H1 (cell line): ENCODE data around the gene FTCDNL1. TPM values are rescaled to one million over a fixed set of nuclear protein-coding genes. Genes with fewer than 3 reads are reported as not detected.

Source experiments
- CTCF ChIA-PET: fragments of 300-600 bp; sonication (Branson Sonifier 250); formaldehyde crosslinking; loops from one replicate; lab custom pipeline; 2021; ENCODE audit not compliant: partially characterized antibody; lab: Charles Lee
- POLR2A ChIA-PET: fragments of 300-600 bp; sonication (Branson Sonifier 250); formaldehyde crosslinking; loops from one replicate; lab custom pipeline; 2021; ENCODE audit warnings: inconsistent platforms; ENCODE audit not compliant: partially characterized antibody; lab: Charles Lee
- DNase-seq, 2 experiments: peaks; one replicate each; pipeline versions ENCODE4 v3.0.0 to v3.0.0-alpha.2; 2010 to 2022; ENCODE audit warnings: low spot score in 2 of 2, low read depth in 1 of 2, mixed read lengths in 1 of 2
- FAIRE-seq: peaks from 2 replicates; lab custom pipeline; 2011; peaks lifted over from hg19 to GRCh38; lab: Jason Lieb, UNC
- H2AFZ ChIP-seq: 2 replicates; pipeline ENCODE4 v1.8.1; 2012; ENCODE audit warnings: low read length, inconsistent platforms
- H2AK5ac ChIP-seq: 2 replicates; pipeline ENCODE4 v1.6.1; 2013; ENCODE audit warnings: low read depth, low read length
- H2BK120ac ChIP-seq: replicated peaks from 2 replicates; pipeline ENCODE3; 2013; ENCODE audit warnings: low read depth, low read length, inconsistent platforms
- H2BK12ac ChIP-seq: 2 replicates; pipeline ENCODE4 v1.6.1; 2013; ENCODE audit warnings: low read depth, low read length
- H2BK15ac ChIP-seq: 2 replicates; pipeline ENCODE4 v1.6.1; 2013; ENCODE audit warnings: low read length
- H2BK20ac ChIP-seq: 2 replicates; pipeline ENCODE4 v1.6.1; 2013; ENCODE audit warnings: low read length
- H2BK5ac ChIP-seq: 2 replicates; pipeline ENCODE4 v1.6.1; 2013; ENCODE audit warnings: low read depth, low read length
- H3K14ac ChIP-seq: 2 replicates; pipeline ENCODE4 v1.6.1; 2013; ENCODE audit warnings: inconsistent platforms; ENCODE audit not compliant: insufficient read length
- H3K18ac ChIP-seq: 2 replicates; pipeline ENCODE4 v1.6.1; 2013; ENCODE audit warnings: low read length; ENCODE audit errors: extremely low read depth
- H3K23ac ChIP-seq: 2 replicates; pipeline ENCODE4 v1.6.1; 2013; ENCODE audit warnings: inconsistent platforms; ENCODE audit not compliant: insufficient read length
- H3K23me2 ChIP-seq: 2 replicates; pipeline ENCODE4 v1.6.1; 2013; ENCODE audit warnings: low read depth, low read length
- H3K27ac ChIP-seq: 2 replicates; pipeline ENCODE4 v1.6.1; 2011; ENCODE audit warnings: low read depth, low read length, inconsistent platforms
- H3K27me3 ChIP-seq, 4 experiments: replicated peaks in 1 of 4; 1 replicate in 1 of 4; 2 replicates in 3 of 4; pipeline versions ENCODE4 v1.6.1 to v1.8.1; 2011 to 2013; ENCODE audit warnings: low read length in 3 of 4, mild to moderate bottlenecking in 3 of 4, inconsistent platforms in 2 of 4, mixed read lengths in 2 of 4, moderate library complexity in 1 of 4; ENCODE audit not compliant: control insufficient read depth in 3 of 4, insufficient read depth in 3 of 4; ENCODE audit errors: extremely low read depth in 1 of 4
- H3K36me3 ChIP-seq, 4 experiments: 2 replicates each; pipeline versions ENCODE4 v1.6.1 to v1.8.1; 2011 to 2013; ENCODE audit warnings: mild to moderate bottlenecking in 4 of 4, low read length in 3 of 4, moderate library complexity in 2 of 4, control low read depth in 1 of 4, inconsistent platforms in 1 of 4; ENCODE audit not compliant: insufficient read depth in 4 of 4, control insufficient read depth in 2 of 4
- H3K4ac ChIP-seq: replicated peaks from 2 replicates; pipeline ENCODE3; 2013; ENCODE audit warnings: low read length, low read depth, mixed read lengths, inconsistent platforms; ENCODE audit not compliant: insufficient read length
- H3K4me1 ChIP-seq, 4 experiments: replicated peaks in 1 of 4; 1 replicate in 1 of 4; 2 replicates in 3 of 4; pipeline versions ENCODE4 v1.6.1 to v1.8.1; 2011 to 2013; ENCODE audit warnings: low read length in 3 of 4, inconsistent platforms in 2 of 4, mixed read lengths in 1 of 4; ENCODE audit not compliant: insufficient read depth in 4 of 4, control insufficient read depth in 3 of 4
- H3K4me2 ChIP-seq, 2 experiments: 2 replicates each; pipeline versions ENCODE4 v1.6.1 to v1.8.1; 2011 to 2013; ENCODE audit warnings: low read depth in 2 of 2, low read length in 2 of 2, control low read depth in 1 of 2, inconsistent platforms in 1 of 2, mild to moderate bottlenecking in 1 of 2; ENCODE audit not compliant: insufficient read depth in 1 of 2
- H3K4me3 ChIP-seq, 4 experiments: fragments of 200-600, 300-600 bp in 1 of 4; sonication (generic), shearing (Covaris generic), sonication (Bioruptor Twin) in 1 of 4; 2 replicates each; pipeline versions ENCODE4 v1.5.1 to v1.8.1; 2011 to 2016; ENCODE audit warnings: low read length in 4 of 4, low read depth in 3 of 4, control low read depth in 2 of 4, inconsistent platforms in 2 of 4, mild to moderate bottlenecking in 2 of 4, mixed read lengths in 1 of 4, moderate library complexity in 1 of 4; ENCODE audit not compliant: insufficient read depth in 2 of 4; ENCODE audit errors: extremely low read depth in 1 of 4
- H3K56ac ChIP-seq: replicated peaks from 2 replicates; pipeline ENCODE3; 2013; ENCODE audit warnings: low read depth, mild to moderate bottlenecking, mixed read lengths, low read length, inconsistent platforms; ENCODE audit not compliant: insufficient read length
- H3K79me1 ChIP-seq: 2 replicates; pipeline ENCODE4 v1.6.1; 2013; ENCODE audit warnings: low read depth, low read length, control low read depth
- H3K79me2 ChIP-seq, 2 experiments: 2 replicates each; pipeline versions ENCODE4 v1.6.1 to v1.8.1; 2012 to 2013; ENCODE audit warnings: low read length in 2 of 2, mild to moderate bottlenecking in 2 of 2, inconsistent platforms in 1 of 2; ENCODE audit not compliant: insufficient read depth in 2 of 2, control insufficient read depth in 1 of 2
- H3K9ac ChIP-seq, 4 experiments: replicated peaks in 1 of 4; 1 replicate in 1 of 4; 2 replicates in 3 of 4; pipeline versions ENCODE4 v1.6.1 to v1.8.1; 2011 to 2013; ENCODE audit warnings: low read depth in 3 of 4, low read length in 3 of 4, control low read depth in 2 of 4, mild to moderate bottlenecking in 2 of 4, moderate library complexity in 2 of 4, inconsistent platforms in 1 of 4; ENCODE audit errors: extremely low read depth in 1 of 4
- H3K9me3 ChIP-seq, 2 experiments: 2 replicates each; pipeline versions ENCODE4 v1.6.1 to v1.8.1; 2012 to 2013; ENCODE audit warnings: mild to moderate bottlenecking in 2 of 2, moderate library complexity in 2 of 2, control low read depth in 1 of 2, inconsistent platforms in 1 of 2, low read depth in 1 of 2, low read length in 1 of 2, mixed read lengths in 1 of 2; ENCODE audit not compliant: insufficient read depth in 2 of 2
- H4K20me1 ChIP-seq, 2 experiments: replicated peaks in 1 of 2; 2 replicates each; pipeline versions ENCODE3 to v1.8.1; 2011 to 2013; ENCODE audit warnings: inconsistent platforms in 2 of 2, low read length in 2 of 2, mild to moderate bottlenecking in 1 of 2; ENCODE audit not compliant: insufficient read depth in 2 of 2, control insufficient read depth in 1 of 2
- H4K5ac ChIP-seq: 2 replicates; pipeline ENCODE4 v1.6.1; 2013; ENCODE audit warnings: low read length, low read depth, mixed read lengths, inconsistent platforms; ENCODE audit not compliant: insufficient read length
- H4K8ac ChIP-seq: 2 replicates; pipeline ENCODE4 v1.8.0; 2013; ENCODE audit warnings: mild to moderate bottlenecking, moderate library complexity, low read length, inconsistent platforms; ENCODE audit not compliant: insufficient read depth; ENCODE audit errors: extremely low read depth
- H4K91ac ChIP-seq: replicated peaks from 2 replicates; pipeline ENCODE3; 2013; ENCODE audit warnings: low read length, mixed read lengths, inconsistent platforms; ENCODE audit not compliant: insufficient read length
- ATF2 ChIP-seq: IDR thresholded peaks from 2 replicates; pipeline ENCODE4 v1.6.1; 2012; ENCODE audit warnings: low read length, inconsistent platforms
- ATF3 ChIP-seq: IDR thresholded peaks from 2 replicates; pipeline ENCODE4 v1.6.1; 2011; ENCODE audit warnings: low read depth, mild to moderate bottlenecking, low read length; ENCODE audit not compliant: insufficient read depth
- CBX5 ChIP-seq: fragments of 300-800, 300-1000 bp; sonication (generic); IDR thresholded peaks from 2 replicates; pipeline ENCODE4 v1.7.1; 2016; ENCODE audit warnings: antibody characterized with exemption, low read length, low read depth
- FOSL1 ChIP-seq: IDR thresholded peaks from 2 replicates; pipeline ENCODE4 v1.6.1; 2011; ENCODE audit warnings: mild to moderate bottlenecking, low read depth, low read length, moderate library complexity; ENCODE audit not compliant: insufficient read depth
- MAFK ChIP-seq: IDR thresholded peaks from 2 replicates; pipeline ENCODE4 v1.6.1; 2012; ENCODE audit warnings: low read depth, mild to moderate bottlenecking, improper control_type of control experiment, low read length
- SIX5 ChIP-seq: IDR thresholded peaks from 2 replicates; pipeline ENCODE4 v1.6.1; 2011; ENCODE audit warnings: mild to moderate bottlenecking, low read depth, low read length
- SUZ12 ChIP-seq: fragments of 200-600 bp; sonication (generic); IDR thresholded peaks from 2 replicates; pipeline ENCODE4 v1.6.1; 2012; ENCODE audit warnings: mild to moderate bottlenecking, inconsistent platforms, low read length, moderate library complexity, mixed read lengths
- TCF12 ChIP-seq: IDR thresholded peaks from 2 replicates; pipeline ENCODE4 v1.6.1; 2011; ENCODE audit warnings: low read depth, mild to moderate bottlenecking, low read length
- YY1 ChIP-seq: IDR thresholded peaks from 2 replicates; pipeline ENCODE4 v1.6.1; 2011; ENCODE audit warnings: low read depth, mild to moderate bottlenecking, low read length
- WGBS, 2 experiments: shearing (Covaris generic) in 1 of 2; methylation state at CpG; one replicate each; pipeline versions ENCODE4 v1.1.6 to v1.1.7; 2013 to 2015; ENCODE audit warnings: low lambda C conversion rate in 2 of 2, mixed read lengths in 2 of 2, inconsistent platforms in 1 of 2, low coverage in 1 of 2, missing lambda C conversion rate in 1 of 2; ENCODE audit not compliant: insufficient replicate concordance in 2 of 2, insufficient coverage in 1 of 2, insufficient read length in 1 of 2; ENCODE audit errors: extremely low coverage in 1 of 2, missing lambda C conversion rate in 1 of 2; 5-methylcytosine and 5-hydroxymethylcytosine counted together
- polyA plus RNA-seq, 7 experiments: library from polyadenylated mRNA; depleted of rRNA in 3 of 7; stranded (reverse) in 5 of 7; unstranded in 2 of 7; fragments of >200 nt in 5 of 7; fragments of 200-250 nt in 2 of 7; gene quantifications; 1 replicate in 5 of 7; 2 replicates in 1 of 7; 4 replicates in 1 of 7; pipeline versions ENCODE4 v1.2.1 to v1.2.3, GENCODE V29; 2011 to 2013; ENCODE audit warnings: missing spikeins in 2 of 7, mixed read lengths in 2 of 7
- total RNA-seq: library from RNA; stranded (reverse); fragmentation: NEBNext Ultra II Directional; extraction: Animal tissue kit (Norgen Biotek cat#: 25700); gene quantifications from 2 replicates; pipeline ENCODE4 v1.2.1, GENCODE V29; 2021
- TF ChIP-seq, protein P1 (sequence below): IDR thresholded peaks from 2 replicates; pipeline ENCODE4 v1.6.1; 2012; ENCODE audit warnings: inconsistent platforms

The FTCDNL1 gene
- total and polyA plus RNA-seq, 2 of the 8 experiments (the other 6 are each of a cell fraction or from before 2014, with no cell fraction given): 0.41 to 0.97 TPM

DNA sequence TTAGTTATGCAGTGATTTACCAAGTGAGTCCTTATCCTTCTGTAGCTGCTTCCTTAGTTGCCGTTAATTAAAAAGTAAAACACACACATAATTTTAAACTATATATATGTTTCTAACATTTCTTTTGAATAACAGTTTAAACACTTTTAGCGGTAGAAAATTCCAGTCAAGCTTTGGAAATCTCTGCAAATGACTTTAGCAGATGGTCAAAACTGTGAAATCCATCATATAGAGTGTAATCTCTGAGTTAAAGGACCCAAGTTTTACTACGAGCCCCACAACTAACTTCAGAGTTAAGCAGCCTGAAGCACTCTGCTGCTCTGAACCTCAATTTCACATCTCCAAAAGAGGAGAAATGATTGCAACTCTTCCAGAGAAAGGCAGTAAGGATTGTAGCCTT lies 96.2 kb downstream of the FTCDNL1 start:
- no peak overlapping the region for H2BK120ac ChIP-seq
- CTCF ChIA-PET: interaction anchor here (9.3 kb wide), 1 partner anchor 16 kb away, joined by 82 read pairs; no protein-coding TSS in a partner anchor
- POLR2A ChIA-PET: no interaction called here
- no peak overlapping the region for H3K27ac ChIP-seq
- no peak overlapping the region for H3K4ac ChIP-seq
- no peak overlapping the region for H2AK5ac ChIP-seq
- no peak overlapping the region for H3K23ac ChIP-seq
- no peak overlapping the region for H2BK12ac ChIP-seq
- H4K91ac ChIP-seq: no peak overlapping the region
- H3K9me3 ChIP-seq: peaks cover 7 to 11% of the 10 kb centered on the region in 2 experiments
- H3K4me1 ChIP-seq: peaks cover 0 to 7% (median 4%) of the 10 kb centered on the region in 4 experiments; a peak in 2 of 7 replicates
- DNase-seq (no peak), FAIRE-seq (no peak)
- H3K56ac ChIP-seq: no peak overlapping the region
- H3K79me2 ChIP-seq: no peaks in the 10 kb centered on the region
- TF ChIP-seq CBX5 (no peak), FOSL1 (no peak), TCF12 (no peak), MAFK (no peak), YY1 (no peak), SUZ12 (no peak), ATF3 (no peak), SIX5 (no peak), ATF2 (no peak)
- TF ChIP-seq, protein P1, sequence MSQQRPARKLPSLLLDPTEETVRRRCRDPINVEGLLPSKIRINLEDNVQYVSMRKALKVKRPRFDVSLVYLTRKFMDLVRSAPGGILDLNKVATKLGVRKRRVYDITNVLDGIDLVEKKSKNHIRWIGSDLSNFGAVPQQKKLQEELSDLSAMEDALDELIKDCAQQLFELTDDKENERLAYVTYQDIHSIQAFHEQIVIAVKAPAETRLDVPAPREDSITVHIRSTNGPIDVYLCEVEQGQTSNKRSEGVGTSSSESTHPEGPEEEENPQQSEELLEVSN: no peak
- no peak overlapping the region for H4K5ac ChIP-seq
- H3K14ac ChIP-seq: no peak overlapping the region
- H4K8ac ChIP-seq: no peak overlapping the region
- H3K9ac ChIP-seq: no peak overlapping the region
- no peaks in the 10 kb centered on the region for H4K20me1 ChIP-seq
- H3K27me3 ChIP-seq: peaks cover 0 to 2% (median 0%) of the 10 kb centered on the region in 4 experiments; a peak in 1 of 7 replicates
- WGBS, 2 experiments: 95% methylated on average over 3 of the region's 3 CpGs; no CpG with 5 or more reads in 1 of the 2 experiments
- H3K79me1 ChIP-seq: no peaks in the 10 kb centered on the region
- H3K4me3 ChIP-seq: no peak overlapping the region
- H3K18ac ChIP-seq: no peak overlapping the region
- H3K4me2 ChIP-seq: no peak overlapping the region
- no peak overlapping the region for H2BK20ac ChIP-seq
- no peaks in the 10 kb centered on the region for H3K23me2 ChIP-seq
- no peaks in the 10 kb centered on the region for H3K36me3 ChIP-seq
- H2BK5ac ChIP-seq: no peak overlapping the region
- no peak overlapping the region for H2BK15ac ChIP-seq
- H2AFZ ChIP-seq: no peak overlapping the region
